Activated CD4-positive, CD25-positive, alpha-beta regulatory T cell (primary cell): ENCODE results near the gene LYRM1.

Experiments used
- DNase-seq, 4 experiments: peaks; one replicate each; lab custom pipeline; 2025; lab: John Stamatoyannopoulos, UW

Gene LYRM1

DNA sequence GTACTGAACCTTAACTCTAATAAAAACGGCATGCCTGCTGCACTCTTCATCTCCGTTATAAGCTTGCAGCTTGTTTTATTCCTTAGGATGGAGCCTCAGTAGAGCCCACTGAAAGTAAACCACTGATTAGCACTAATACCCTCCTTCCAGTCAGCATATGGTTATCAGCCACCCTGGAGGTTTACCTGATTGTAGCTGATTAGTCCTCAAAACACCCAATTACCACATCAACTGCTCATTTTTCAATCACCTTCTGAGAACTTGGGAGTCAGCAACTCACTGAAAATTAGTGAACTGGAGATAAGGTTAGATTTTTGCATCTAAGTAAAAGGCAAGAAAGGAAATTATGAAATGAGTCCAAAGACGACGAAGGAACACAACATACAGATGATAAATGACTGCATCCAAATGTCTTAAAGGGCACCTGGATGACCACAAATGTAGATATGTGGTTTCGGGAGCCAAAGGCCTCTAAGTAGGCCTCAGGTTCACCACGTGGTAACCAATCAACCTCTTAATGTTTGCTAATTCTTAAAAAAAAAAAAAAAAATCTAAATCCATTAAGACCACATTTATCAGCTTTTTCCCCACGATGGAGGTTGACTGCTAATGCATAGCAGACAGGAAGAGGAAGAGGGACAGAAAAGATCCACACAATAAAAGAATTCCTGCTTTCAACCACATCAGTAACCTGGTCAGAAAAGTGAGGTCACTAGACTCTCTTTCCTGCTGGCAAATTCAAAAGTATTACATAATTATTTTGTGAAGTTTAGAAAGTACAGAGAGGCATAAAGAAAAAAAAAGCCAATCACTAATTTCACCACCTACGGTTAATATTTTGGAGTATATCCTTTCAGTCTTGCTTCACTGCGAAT, 28.4 kb upstream of the LYRM1 start:
- DNase-seq, result no peak

DNA sequence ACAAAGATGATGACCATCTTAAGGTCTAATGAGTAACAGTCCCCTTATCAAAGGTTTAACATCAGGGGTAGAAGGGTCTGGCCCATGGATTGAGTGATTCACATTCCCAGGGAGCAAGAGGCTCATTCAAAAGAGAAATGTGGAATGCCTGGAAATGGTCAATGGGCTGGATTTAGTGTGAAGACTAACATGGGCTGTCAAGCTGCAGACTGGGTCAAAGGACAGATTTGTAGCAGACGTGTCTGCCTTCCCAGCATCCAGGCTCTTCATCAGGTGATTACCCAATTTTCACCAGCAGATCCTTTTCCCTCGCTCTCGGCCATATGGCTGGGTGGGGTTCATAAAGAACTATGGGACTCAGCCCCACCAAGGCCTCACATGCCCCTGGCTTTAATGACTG, 27.2 kb upstream of the LYRM1 start:
- DNase-seq, result no peak

DNA sequence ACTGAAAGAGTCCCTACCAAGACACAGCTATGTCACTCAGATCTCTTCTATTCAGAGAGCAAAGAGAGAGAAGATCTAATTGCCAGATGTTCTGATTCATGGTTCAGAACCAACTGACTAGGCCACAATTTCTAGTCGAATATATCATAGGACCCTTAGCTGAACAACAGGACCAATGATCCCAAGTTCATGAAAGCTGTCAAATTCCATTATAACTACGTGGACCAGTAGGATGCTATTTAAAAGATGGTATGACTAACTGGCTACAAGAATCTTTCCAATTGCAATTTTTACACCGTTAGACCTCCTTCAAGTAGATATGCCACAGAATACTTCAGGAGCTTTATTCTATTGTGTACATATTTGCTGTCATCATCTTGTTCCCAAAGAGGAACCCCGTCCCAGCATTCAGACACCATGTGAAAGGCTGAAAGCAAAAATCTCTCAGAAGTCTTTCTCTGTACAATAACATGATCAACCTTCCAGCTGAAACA, 26.4 kb upstream of the LYRM1 start:
- DNase-seq, result no peak

DNA sequence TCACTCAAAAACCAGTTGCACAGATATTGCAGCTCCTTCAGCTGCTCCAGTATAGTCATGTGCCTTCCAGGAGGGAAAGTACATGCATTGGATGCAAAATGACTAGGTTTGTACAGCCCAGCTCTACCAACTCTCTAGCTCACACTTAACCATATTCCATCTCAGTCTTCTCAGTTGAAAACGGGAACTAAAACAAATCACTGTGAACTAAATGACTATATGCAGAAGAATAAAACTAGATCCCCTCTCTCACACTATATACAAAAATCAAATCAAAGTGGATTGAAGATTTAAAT, 25.3 kb upstream of the LYRM1 start:
- no peak for DNase-seq

DNA sequence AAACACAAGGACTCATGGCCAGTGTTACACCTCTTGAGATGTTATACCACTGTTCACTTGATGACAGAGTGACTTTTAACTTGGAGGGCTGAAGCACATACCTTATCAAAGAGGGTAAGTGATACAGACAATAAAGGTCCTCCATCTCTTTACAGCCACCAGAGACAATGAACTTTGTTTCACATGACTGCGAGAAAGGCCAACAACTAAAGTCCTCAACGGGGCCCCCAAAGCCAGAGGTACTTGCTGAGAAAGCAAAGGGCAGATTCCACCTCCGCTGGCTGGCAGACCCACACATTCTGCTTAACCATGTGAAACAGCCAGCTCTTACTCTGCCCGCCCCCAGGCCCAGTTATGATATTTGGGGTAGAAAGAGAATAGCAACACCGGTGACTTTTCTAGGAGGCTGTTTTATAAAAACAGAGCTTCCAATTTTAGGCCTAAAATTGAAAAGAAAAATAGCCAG, 21.9 kb upstream of the LYRM1 start:
- DNase-seq, result no peak

DNA sequence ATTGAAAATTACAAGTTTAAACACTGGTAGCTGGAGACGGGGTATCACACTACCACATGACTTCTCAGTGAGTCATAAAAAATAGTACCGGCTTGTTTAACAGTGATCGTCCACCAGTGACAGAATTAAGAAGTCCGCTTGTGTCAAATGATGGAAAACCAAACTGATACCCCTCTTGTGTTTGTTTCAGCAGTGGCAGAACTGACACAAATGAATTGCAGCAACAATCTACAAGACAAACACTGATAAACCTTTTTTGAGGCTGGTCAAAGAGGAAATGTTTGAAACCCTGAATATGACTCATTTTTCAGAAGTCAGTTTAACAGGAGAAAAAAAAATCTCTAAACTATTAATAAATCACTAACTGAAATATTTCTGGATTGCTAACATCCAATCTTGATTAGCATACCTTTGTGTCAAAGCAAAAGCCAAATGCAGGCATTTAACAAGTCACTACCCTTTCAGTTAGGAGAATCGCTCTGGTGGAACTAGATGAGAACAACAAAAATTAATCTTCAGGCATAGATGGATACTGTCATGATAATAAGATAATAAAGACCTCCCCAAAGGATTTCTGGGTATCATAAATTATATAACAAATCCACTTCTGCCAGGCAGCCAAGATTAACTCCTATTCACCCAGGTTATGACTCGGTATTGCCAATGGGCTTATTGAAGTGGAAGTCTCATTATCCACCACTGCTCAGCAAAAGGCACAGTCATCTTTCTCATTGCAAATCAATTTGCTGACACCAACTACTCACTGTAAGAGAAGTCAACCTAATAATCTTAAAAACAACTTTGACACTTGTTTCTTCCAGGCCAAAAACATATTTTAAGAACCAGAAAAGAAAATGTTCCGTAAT, 21.2 kb upstream of the LYRM1 start:
- no peak for DNase-seq

DNA sequence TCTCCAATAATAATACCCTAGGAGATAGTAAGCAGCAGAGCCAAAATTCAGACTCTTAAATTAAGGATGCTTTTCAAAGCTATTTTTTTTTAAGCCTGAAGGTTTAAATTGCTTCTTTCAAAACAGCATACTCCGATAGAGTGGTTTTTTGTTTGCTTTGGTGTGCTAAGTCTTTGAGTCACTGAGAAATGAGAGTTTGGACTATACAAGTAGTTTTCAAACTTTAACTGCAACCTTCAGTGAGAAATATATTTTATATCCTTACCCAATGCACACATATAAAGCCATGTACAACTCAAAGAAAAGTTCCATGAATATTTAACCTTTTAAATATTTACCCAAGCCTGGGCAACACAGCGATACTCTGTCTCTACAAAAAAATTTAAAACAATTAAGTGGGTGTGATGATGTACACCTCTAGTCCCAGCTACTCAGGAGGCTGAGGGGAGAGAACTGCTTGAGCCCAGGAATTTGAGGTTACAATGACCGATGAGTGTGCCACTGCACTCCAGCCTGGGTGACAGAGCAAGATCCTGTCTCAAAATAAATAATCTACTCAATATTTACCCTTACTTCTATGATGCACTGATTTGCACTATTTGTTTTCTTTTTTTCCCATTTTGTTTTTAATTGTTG, 19.6 kb upstream of the LYRM1 start:
- DNase-seq, result no peak

DNA sequence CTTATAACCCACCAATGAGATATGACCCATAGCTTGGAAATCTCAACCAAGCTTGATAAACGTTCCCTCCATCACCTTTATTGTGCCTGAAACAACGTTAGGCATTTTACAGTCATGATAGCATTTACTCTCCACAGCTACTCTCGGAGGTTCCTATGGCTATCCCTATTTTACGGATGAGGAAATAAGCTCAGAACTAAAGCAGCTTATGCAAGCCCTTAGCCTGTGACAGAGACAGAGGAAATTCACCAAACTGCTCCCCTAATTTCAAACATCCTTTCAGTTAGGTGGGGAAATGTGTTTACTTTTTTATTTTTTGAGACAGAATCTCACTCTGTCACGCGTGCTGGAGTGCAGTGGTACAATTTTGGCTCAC, 19.1 kb upstream of the LYRM1 start:
- no peak for DNase-seq

DNA sequence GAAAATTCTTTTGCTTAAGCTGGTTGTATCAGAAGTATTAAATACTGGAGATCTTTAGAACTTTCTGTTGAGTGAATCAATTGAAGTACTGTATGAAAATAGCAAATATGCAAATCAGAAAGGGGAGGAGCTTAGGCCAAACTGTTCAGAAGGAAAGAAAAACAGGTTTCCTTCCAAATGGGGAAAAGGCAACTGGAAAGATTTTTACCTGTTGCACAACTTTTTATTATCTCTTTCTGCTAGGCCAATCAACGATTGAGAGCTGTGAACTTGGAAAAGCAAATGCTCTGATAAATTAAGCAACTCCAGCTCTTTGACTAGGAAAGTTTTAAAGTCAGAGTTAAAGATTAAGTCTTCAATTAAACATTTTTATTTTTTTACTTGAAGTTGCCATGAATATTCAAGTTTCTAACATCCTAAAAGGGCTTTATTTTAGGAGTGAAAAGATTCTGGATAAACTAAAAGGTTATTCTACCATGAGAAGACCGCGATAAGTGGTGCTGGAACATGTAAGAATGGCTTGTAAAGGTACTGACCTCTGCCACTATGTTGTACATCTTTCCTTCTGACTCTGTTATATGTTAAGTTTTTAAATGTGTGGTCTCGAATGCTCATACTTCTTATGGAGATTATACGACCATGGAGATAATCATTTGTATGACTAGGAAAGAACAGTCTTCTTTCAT, 16.9 kb upstream of the LYRM1 start:
- no peak for DNase-seq

DNA sequence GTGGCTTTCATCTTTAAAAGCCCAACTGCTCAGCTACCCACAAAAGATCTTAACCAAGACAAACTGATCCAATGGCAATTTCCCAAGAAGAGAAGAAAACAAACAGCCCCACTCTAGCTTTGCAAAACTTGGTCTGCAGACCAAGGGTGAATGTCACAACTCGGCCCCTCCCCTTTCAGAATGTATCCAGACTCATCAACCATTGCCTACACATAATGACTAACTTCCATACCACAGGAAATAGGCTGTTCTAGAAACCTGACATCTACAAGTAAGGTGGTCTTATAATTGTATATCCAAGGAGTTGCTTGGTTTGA, 16.4 kb upstream of the LYRM1 start:
- no peak for DNase-seq

DNA sequence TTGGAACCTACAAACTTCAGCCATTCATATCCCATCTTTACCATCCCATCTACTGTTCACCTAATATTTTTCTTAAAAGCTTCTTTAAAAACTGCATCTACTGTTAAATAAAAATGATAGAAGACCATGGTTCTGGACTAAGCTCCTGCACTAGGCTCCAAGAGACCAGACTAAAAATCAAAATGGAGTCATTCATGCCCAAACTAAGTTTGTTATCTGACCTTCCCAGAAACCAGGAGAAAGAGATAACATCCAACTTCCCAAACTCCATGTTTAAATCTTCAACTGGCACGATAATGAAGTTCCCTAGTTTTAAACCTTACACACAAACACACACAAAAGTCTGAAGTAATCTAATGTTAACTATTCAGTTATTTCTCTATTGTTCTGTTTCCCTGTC, 14.3 kb upstream of the LYRM1 start:
- no peak for DNase-seq

DNA sequence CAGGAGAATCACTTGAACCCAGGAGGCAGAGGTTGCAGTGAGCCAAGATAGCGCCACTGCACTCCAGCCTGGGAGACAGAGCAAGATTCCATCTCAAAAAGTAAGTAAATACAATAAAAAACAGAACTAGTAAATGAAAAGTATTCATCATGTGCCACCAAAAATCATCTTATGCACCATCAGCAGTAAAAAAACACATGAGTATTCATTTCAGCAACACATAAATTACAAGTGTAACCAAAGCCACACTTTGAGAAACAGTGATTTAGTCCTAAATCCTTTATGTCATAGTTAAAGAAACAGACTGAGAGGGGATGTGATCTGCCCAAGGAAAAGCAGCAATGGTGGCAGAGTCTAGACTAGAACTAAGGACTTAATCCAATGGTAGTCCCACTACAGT, 13.4 kb upstream of the LYRM1 start:
- no peak for DNase-seq

DNA sequence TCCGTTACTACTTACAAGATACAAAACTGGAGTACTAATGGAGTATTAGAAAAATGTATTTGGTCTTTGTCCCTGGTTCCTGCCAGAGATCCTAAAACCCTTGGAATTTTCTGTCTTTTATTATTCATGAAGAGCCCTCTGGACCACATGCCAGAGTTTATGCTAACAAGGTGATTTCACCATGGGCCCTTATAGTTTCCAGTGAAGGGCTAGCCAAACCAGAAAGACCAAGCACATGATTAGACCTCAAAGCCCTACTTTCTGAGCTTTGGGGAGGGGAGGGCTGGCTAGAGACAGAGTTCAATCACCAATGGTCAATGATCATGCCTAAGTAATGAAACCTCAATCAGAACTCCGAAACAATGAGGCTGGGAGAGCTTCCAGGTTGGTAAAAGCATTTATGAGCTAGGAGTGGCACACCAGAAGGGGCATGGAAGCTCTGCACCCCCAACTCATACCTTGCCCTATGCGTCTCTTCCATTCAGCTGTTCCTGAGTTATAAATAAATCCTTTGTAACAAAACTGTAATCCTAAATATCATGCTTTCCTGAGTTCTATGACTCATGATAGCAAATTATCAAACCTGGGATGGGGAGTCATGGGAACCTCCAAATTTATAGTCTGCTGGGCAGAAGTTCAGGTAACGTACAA, 10.8 kb upstream of the LYRM1 start:
- no peak for DNase-seq

DNA sequence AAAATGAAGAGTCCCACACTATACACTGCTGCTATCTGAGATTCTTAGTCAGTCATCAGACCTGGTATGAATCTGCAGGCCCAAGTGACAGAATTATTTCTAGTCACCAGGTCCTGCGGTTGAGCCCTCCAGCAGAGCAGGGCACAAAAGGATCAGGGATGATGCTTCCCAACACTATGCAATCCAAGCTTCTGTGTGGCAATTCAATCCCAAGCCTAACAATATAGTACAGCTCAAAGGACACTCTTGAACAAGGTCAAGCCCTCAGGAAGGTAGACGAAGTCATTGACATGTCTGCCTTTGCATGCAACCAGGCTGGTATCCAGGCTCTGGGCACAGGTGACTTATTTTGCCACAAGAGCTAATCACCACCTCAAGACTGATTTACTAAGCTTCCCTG, 6.2 kb upstream of the LYRM1 start:
- no peak for DNase-seq

DNA sequence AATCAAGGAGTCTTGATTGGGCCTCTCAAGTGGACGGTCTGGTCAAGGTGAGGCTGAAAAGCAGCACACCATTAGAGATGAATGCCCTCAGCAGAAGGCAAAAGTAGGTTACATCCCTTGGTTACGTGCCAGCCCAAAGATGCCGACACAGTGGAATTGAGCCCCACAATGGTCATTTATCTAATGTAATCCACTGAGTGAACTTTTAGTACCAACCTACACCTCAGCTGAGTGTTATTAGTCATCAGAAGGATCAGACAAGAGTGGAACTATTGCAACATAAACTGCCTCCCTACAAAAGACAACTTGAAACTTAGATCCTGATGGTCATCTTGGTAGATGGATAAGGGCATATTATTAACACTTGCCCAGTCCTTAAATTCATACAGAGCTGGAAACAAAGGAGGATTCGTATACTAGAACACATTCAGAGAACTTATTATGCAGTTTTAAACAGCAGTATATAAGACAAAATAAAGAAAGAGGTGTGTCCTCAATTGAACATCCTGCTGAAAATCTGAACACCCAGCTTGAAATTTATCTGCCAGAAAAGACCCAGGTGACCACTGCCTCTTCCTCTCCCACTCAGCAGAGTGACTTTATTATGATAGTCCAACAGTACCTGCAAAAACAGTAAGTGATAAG, 3.2 kb upstream of the LYRM1 start:
- DNase-seq, result no peak

DNA sequence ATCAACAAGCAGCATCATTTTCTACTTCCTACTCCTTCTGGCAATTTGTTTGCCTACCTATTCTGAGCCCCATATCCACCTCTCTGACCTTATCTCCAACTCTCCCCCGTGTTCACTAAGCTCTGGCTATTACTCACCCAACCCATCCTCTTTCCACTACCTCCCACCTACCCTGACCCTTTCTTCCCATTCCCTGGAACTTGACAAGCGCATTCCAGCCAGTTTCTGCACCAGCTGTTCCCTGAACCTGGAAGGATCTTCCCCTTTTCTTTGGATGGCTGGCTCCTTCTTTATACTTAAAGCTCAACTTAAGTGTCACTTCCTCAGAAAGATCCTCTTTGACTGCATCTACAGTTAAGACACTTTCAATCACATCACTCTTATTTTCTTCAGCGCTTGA, 2.6 kb upstream of the LYRM1 start:
- no peak for DNase-seq

DNA sequence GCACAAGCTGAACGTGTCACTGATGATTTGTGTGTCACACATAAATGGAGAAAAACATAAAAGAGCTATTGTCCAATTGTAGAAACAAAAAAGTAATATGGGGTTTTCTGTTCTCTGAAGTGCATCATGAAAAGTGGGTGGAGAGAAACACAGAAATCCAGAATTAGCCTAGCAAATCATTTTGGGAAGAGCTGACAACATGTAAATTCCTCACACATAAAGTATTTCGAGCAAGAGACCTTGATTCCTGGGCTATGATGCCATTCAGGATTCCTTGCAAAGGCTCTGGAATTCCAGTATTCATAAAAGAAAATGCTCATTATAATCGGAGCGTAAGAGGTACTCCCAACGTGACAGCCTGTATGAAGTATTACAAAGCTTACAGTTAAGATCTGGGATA, 1.5 kb upstream of the LYRM1 start:
- no peak for DNase-seq

DNA sequence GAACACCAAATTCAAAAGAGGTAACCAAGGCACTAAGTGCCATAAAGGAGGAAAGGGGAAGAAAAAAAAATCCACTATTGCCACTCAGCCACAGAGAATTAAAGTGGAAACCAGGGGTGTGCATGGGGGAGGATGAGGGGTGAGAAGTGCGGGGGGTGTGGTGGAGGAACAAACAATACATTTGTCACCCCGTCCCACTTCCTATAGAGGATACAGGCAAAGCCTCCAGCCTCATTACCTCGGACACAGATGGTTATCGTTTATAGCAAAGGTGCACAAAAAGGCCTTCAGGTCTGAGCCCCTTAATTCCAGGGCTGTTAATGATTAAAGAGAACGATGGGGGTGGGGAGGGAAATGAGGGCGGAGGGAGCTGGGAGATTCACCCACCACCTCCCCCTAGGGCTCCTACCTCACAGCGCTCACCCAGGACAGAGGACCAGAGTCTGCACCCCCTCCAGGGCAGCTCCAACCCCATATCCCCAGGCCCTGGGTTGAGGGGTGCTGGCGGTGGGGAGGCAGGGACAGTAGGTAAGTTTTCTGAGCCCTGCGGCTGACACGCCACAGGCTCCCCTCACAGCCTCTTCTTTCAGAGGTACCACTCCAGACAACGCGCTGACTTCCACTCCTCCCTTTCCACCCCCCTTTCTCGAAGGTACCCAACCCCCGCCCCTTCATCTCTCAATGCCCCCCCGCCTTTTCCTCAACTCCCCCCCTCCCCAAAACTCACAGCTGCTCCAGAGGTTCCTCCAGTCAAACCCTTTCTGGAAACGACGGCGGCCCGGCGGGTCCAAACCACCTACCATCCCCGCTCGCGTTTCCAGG, 883 bp upstream of the LYRM1 start:
- DNase-seq, result no peak

DNA sequence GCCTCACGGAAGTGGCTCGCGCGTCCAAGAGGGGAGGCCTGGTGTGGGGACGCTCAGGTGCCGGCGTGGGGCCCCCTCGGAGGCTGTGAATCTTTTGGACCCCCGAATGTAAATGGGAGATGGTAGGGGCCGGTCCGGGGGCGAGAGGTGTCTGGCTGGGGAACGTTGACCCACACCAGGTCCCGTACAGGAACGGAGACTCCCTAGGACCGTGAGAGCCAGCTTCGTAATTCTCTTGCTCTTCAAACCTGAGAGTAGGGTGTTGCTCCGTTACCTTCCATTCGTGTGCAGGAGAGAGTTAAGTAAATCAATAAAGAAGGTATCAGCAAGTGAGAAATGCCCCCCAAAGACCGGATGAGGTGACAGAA, 481 bp downstream of the LYRM1 start:
- no peak for DNase-seq

DNA sequence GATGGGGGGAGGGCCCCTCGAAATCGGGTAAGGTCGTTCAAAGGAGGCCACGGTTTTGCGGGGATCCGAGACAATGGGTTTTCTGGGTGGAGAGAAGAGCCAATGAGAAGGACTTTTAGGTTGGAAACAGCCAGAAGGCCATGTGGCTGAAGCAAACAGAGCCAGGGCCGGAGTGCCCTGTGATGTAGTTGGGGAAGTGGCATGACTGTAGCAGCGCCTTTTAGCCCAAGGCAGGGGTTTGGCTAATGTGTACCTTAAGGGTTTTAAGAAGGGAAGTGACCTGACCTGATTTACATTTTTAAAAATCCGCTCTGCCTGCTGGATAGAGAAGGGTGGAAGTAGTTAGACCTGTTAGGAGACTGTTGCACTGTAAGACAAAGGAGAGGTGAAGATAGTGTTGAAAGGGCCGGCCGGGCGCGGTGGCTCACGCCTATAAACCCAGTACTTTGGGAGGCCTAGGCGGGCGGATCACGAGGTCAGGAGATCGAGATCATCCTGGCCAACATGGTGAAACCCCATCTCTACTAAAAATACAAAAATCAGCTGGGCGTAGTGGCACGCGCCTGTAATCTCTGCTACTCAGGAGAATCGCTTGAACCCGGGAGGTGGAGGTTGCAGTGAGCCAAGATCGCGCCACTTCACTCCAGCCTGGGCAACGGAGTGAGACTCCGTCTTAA, 1.0 kb downstream of the LYRM1 start:
- DNase-seq, result no peak
